Esophagus (tissue), 2 donors: ENCODE measurements around the gene AMFR. TPM values are rescaled to one million over a fixed set of nuclear protein-coding genes. Genes with fewer than 3 reads are reported as not detected.

Source experiments
- H3K27ac ChIP-seq, 2 donors: one replicate each; pipeline ENCODE4 v1.5.1; 2013; ENCODE audit warnings: low read depth in 2 of 2, mild to moderate bottlenecking in 2 of 2, inconsistent platforms in 1 of 2, low read length in 1 of 2, moderate library complexity in 1 of 2
- H3K27me3 ChIP-seq, 2 donors: one replicate each; pipeline ENCODE4 v1.6.1; 2013; ENCODE audit warnings: low read length in 2 of 2, control low read depth in 1 of 2, mild to moderate bottlenecking in 1 of 2; ENCODE audit not compliant: insufficient read depth in 2 of 2, control insufficient read depth in 1 of 2
- H3K36me3 ChIP-seq, 2 donors: one replicate each; pipeline ENCODE4 v1.6.1; 2013; ENCODE audit warnings: low read length in 1 of 2; ENCODE audit not compliant: control insufficient read depth in 2 of 2, insufficient read depth in 2 of 2
- H3K4me1 ChIP-seq, 2 donors: one replicate each; pipeline ENCODE4 v1.6.1; 2013; ENCODE audit warnings: low read length in 1 of 2; ENCODE audit not compliant: control insufficient read depth in 2 of 2, insufficient read depth in 2 of 2
- H3K4me3 ChIP-seq, 2 donors: one replicate each; pipeline ENCODE4 v1.5.1; 2013; ENCODE audit warnings: low read length in 2 of 2, mild to moderate bottlenecking in 2 of 2, low read depth in 1 of 2, moderate library complexity in 1 of 2
- H3K9me3 ChIP-seq, 2 donors: one replicate each; pipeline ENCODE4 v1.6.1; 2013; ENCODE audit warnings: mild to moderate bottlenecking in 2 of 2, low read depth in 1 of 2, low read length in 1 of 2, moderate library complexity in 1 of 2; ENCODE audit not compliant: control insufficient read depth in 2 of 2, insufficient read depth in 1 of 2
- WGBS, 2 donors: extraction: QIAGEN DNeasy Blood & Tissue Kit; methylation state at CpG; one replicate each; pipeline ENCODE4 v1.1.7; 2013; 5-methylcytosine and 5-hydroxymethylcytosine counted together
- polyA plus RNA-seq, 2 donors: library from polyadenylated mRNA; stranded (reverse); fragments of 200-250 nt; gene quantifications; one replicate each; pipeline ENCODE4 v1.2.3, GENCODE V29; 2013
- donor health status: healthy with polysubstance abuse.
- donor health status: Bipolar disorder and iron deficiency.

AMFR gene
- 10 to 100 TPM; 57.3 to 62.5 TPM for polyA plus RNA-seq

GRCh38 chr16:56425439-56425832 lies at the start of gene AMFR:
AMFR (minus strand) TSS chr16:56425545; CDS start chr16:56425327, 218 bp downstream.
- Histone ChIP-seq H3K4me1 (peaks cover 3 to 4% of the 10 kb centered on the region in 2 donors), H3K4me3 (peak within 1 kb of the TSS; percentile 72 to 92), H3K27me3 (no peaks in the 10 kb centered on the region), H3K27ac (peak within 1 kb of the TSS; percentile 86 to 94), H3K36me3 (peaks cover 0 to 2% of the 10 kb centered on the region in 2 donors), H3K9me3 (no peaks in the 10 kb centered on the region)
- 0 to 1% methylated on average over 35 to 57 of the region's 57 CpGs for WGBS, 2 donors

- Histone ChIP-seq H3K27me3 (no peaks in the 10 kb centered on the region), H3K27ac (peak overlapping the region; percentile 60 to 64), H3K36me3 (peaks cover 5 to 20% of the 10 kb centered on the region in 2 donors), H3K4me3 (peak overlapping the region in 1 of 2 donors; percentile 11), H3K9me3 (no peaks in the 10 kb centered on the region), H3K4me1 (no peaks in the 10 kb centered on the region)
- WGBS, 2 donors = 81 to 84% methylated on average over 1 of the region's 1 CpG
Observed at GRCh38 chr16:56470666-56471065, 45.3 kb upstream of the AMFR start.

GRCh38 chr16:56470232-56470631 lies 44.9 kb upstream of the AMFR start:
- Histone ChIP-seq H3K27me3 (no peaks in the 10 kb centered on the region), H3K4me3 (peak overlapping the region in 1 of 2 donors; percentile 11), H3K4me1 (no peaks in the 10 kb centered on the region), H3K27ac (peak overlapping the region; percentile 60 to 64), H3K36me3 (peaks cover 5 to 18% of the 10 kb centered on the region in 2 donors), H3K9me3 (no peaks in the 10 kb centered on the region)
- WGBS, 2 donors = 53 to 67% methylated on average over 3 of the region's 3 CpGs

GRCh38 chr16:56469748-56470147 lies 44.4 kb upstream of the AMFR start:
- WGBS, 2 donors = 69 to 75% methylated on average over 7 of the region's 7 CpGs
- Histone ChIP-seq H3K27ac (peak overlapping the region; percentile 2 to 74), H3K4me1 (no peaks in the 10 kb centered on the region)

GRCh38 chr16:56468800-56469199 lies 43.5 kb upstream of the AMFR start:
- no peaks in the 10 kb centered on the region for H3K27me3 ChIP-seq
- H3K9me3 ChIP-seq = no peaks in the 10 kb centered on the region
- no peak overlapping the region for H3K4me3 ChIP-seq
- no peak overlapping the region for H3K27ac ChIP-seq
- no peaks in the 10 kb centered on the region for H3K4me1 ChIP-seq
- peaks cover 5 to 15% of the 10 kb centered on the region in 2 donors for H3K36me3 ChIP-seq

More at GRCh38 chr16:56469748-56470147, 44.4 kb upstream of the AMFR start:
- H3K27me3 ChIP-seq = no peaks in the 10 kb centered on the region
- H3K9me3 ChIP-seq = no peaks in the 10 kb centered on the region
- H3K36me3 ChIP-seq = peaks cover 5 to 16% of the 10 kb centered on the region in 2 donors
- no peak overlapping the region for H3K4me3 ChIP-seq

- H3K4me1 ChIP-seq = no peaks in the 10 kb centered on the region
- H3K36me3 ChIP-seq = peaks cover 3 to 10% of the 10 kb centered on the region in 2 donors
- no peaks in the 10 kb centered on the region for H3K27me3 ChIP-seq
- WGBS, 2 donors = 97% methylated on average over 2 of the region's 2 CpGs
- H3K4me3 ChIP-seq = no peak overlapping the region
- no peaks in the 10 kb centered on the region for H3K9me3 ChIP-seq
- no peak overlapping the region for H3K27ac ChIP-seq
Observed at GRCh38 chr16:56466344-56466743, 41.0 kb upstream of the AMFR start.

- Histone ChIP-seq H3K27me3 (no peaks in the 10 kb centered on the region), H3K27ac (no peak overlapping the region), H3K36me3 (peaks cover 5 to 8% of the 10 kb centered on the region in 2 donors), H3K9me3 (no peaks in the 10 kb centered on the region), H3K4me3 (no peak overlapping the region), H3K4me1 (no peaks in the 10 kb centered on the region)
- WGBS, 2 donors = 98 to 99% methylated on average over 6 of the region's 6 CpGs
Observed at GRCh38 chr16:56463153-56463552, 37.8 kb upstream of the AMFR start.

- 75 to 81% methylated on average over 3 of the region's 3 CpGs for WGBS, 2 donors
- no peak overlapping the region for H3K4me3 ChIP-seq
- no peak overlapping the region for H3K27ac ChIP-seq
- H3K4me1 ChIP-seq = no peaks in the 10 kb centered on the region
- no peaks in the 10 kb centered on the region for H3K27me3 ChIP-seq
- H3K9me3 ChIP-seq = no peaks in the 10 kb centered on the region
- peaks cover 7 to 8% of the 10 kb centered on the region in 2 donors for H3K36me3 ChIP-seq
Observed at GRCh38 chr16:56462064-56462796, 36.9 kb upstream of the AMFR start.

GRCh38 chr16:56460101-56460500 lies 34.8 kb upstream of the AMFR start:
- Histone ChIP-seq H3K27me3 (no peaks in the 10 kb centered on the region), H3K4me3 (no peak overlapping the region), H3K36me3 (peaks cover 2 to 13% of the 10 kb centered on the region in 2 donors), H3K9me3 (no peaks in the 10 kb centered on the region), H3K27ac (no peak overlapping the region), H3K4me1 (no peaks in the 10 kb centered on the region)
- 76 to 79% methylated on average over 2 of the region's 2 CpGs for WGBS, 2 donors

GRCh38 chr16:56457927-56458470 lies 32.7 kb upstream of the AMFR start:
- H3K27ac ChIP-seq = peak overlapping the region; percentile 15 to 55
- no peak overlapping the region for H3K4me3 ChIP-seq
- no peaks in the 10 kb centered on the region for H3K4me1 ChIP-seq
- H3K9me3 ChIP-seq = no peaks in the 10 kb centered on the region
- no peaks in the 10 kb centered on the region for H3K27me3 ChIP-seq
- whole genome bisulfite sequencing, 2 donors = 75 to 81% methylated on average over 6 of the region's 6 CpGs
- H3K36me3 ChIP-seq = peaks cover 7 to 11% of the 10 kb centered on the region in 2 donors
